HG03159 (cell line): ENCODE measurements around the gene TGM3.

ENCODE experiments used
- ATAC-seq: cut with Tn5 transposase; IDR thresholded peaks from one replicate; pipeline ENCODE4 v1.9.1; 2021; ENCODE audit warnings: mild to moderate bottlenecking, moderate library complexity; ENCODE audit not compliant: unreplicated experiment

TGM3 gene

DNA sequence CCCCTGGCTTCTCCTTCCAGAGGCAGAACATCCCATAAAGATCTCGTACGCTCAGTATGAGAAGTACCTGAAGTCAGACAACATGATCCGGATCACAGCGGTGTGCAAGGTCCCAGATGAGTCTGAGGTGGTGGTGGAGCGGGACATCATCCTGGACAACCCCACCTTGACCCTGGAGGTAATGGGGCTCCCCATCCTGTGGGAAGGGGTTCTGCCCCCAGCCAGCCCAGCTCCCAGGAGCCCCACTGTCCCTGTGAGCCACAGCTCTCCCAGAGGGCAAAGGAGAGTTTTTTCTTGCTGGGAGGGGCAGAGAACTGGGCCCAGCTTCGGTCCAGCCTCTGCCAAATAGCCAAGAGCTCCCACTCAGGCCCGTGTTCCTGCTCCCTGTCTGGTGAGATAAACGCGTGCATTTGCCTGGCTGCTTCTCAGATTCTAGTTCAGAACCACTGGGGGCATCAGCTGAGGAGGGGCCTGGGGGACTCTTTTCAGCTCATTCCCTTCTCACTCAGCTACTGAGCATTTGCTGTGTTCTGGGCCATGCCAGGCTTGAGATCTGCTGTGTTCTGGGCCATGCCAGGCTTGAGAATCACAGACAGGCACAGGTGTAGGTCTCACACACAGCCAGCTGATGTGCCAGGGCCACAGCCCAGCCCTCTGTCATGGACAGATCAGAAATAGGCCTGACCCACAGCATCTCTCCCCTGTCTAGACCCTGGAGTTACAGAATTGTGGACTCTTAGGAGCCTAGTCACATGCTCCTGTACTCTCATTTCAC is 39.5 kb downstream of the TGM3 start:
- ATAC-seq: no peak

DNA sequence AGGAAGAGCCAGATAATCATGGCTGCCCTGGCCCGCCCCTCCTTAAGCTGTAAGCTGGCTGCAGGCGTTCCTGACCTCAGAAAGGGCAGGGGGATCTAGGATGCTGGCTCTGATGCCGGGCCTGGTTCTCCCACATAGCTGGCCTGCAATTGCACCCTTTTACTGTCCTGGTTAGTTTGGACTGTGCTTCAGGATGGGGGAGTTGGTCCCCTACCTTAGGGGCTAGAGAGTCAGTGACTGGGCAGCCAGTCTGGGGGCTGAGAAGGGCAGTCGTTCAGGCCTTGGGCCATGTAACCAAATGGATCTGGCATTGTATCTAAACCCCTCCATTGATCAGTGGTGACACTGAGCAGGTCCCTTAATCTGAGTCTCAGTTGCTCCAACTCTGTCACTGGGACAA is 40.7 kb downstream of the TGM3 start:
- ATAC-seq: no peak

DNA sequence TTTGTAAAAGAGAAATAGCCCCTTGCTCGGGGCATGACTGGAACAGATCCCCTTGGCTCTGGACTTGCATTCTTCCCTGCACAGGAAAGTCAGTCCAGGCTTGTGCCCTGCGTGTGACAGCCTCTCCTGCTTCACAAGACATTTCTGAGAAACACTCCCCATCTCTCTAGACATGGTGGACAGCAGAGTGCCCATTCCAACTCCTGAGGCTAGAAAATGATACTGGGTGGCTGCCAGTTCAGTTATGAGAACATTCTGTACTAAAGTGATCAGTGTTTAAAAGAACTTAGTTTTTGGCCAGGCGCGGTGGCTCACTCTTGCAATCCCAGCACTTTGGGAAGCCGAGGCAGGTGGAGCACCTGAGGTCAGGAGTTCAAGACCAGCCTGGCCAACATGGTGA is 41.3 kb downstream of the TGM3 start:
- no peak for ATAC-seq

DNA sequence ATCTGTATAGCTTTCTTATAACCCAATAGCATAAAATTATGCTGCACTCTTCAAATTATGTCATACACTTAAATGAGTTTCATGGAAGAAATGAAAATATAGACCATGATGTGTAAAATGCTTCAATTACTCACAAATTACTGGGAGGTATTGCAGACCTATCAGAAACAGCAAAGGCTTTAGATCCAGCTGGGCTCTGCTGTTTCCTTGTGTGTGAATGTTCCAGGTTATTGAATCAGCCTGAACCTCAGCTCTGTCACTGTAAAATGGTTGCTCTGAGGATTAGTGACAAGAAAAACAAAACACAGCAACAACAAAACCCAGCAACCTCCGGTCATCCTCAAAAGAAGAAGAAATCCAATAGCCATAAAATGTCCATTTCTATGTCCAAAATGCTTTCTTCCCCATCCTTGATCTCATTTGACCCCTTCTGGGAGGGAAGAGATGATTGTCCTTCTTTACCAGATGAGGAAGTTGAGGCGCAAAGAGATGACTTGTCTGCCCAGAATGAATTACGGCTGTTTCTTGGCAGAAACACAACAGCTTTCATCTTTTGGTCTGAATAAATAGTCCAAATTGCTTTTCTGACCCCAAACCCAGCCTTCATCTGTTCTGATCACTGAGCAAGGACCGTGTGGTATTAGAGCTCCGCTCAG is 42.7 kb downstream of the TGM3 start:
- no peak for ATAC-seq

DNA sequence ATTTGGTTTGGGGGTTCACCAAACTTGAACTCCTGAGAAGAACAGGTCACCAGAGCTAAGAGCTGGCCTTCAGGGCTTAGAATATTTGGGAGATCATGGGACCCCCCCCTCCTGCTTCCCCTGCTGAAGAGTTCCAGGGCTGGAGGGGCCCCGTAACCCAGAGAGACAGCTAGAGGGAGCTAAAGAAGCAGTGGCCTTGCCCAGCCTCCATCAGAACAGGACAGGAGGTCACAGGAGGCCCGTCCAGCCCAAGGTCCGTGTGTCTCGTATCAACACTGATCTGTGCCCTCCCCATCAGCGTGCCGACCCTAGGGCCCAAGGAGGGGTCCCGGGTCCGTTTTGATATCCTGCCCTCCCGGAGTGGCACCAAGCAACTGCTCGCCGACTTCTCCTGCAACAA is 44.3 kb downstream of the TGM3 start:
- no peak for ATAC-seq

DNA sequence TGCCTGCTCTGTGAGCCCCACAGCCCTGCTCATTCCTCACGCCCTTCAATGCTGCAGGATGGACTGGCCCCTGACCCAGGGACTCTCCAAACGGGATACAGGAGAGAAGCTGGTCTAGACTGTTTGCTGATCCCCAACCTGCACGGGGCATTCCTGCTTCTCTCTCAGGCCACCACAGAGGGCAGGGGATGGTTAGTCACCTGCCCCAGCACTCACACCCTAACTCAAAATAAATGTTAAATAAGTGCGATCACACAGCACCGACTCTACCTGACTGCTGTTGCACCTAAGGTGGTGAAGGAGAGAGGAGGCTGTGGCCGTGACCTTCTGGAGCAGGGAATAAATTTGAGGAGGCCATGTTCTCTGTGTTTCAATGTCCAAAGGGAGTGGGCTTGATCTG is 45.0 kb downstream of the TGM3 start:
- ATAC-seq: no peak

DNA sequence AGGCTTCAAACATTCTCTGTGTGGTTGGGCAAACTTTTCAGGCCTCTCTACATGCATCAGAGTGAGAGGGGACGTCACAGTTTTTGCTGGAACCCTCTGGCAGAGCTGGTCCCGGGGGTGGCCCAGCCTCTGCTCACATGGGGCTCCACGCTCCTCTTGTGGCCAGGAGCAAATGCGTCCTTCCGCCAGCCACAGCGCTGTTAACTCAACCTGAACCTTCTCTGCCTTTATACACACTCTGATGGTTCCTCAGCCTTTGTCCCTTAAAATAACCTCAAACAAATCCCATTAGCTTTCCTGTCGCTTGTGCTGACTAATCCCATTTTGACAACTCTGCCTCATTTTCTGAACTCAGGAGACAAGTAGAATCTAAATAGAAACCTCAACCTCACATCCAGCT is 45.5 kb downstream of the TGM3 start:
- no peak for ATAC-seq

DNA sequence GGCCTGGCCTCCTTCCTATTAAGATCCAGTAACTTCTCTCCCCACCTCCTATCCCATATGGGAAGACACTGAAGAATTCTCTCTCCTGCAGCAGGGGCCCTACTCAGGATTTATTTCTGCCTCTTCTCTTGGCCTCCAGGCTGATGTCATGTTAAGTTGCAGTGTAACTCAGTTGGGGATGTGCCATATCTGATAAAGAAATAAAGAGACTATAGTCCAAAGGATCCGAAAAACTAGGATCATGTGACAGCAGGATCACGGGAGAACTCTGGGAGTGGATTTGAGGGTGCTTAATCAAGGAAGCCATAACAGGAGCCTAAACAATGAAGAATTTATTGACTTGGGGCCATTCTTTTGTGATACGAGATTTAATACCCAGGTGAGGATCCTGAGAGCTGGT is 46.4 kb downstream of the TGM3 start:
- ATAC-seq: no peak

DNA sequence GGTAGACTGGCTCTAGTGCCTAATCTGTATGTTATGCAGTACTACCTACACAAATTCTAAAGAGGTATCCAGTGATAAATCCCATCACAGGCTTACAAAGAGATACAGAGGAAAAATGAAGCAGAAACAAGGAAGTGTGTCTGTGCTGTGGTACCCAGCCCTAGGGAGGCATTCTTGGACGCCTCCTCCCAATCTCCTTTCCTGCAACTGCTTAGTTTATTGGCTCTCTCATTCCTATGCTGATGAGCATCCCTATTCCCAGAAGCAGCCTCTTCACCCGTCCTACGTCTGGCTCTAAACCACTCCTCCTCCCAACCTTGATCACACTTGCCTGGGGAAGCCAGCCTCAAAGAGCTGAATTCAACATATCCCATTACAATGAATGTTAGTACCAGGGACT is 50.4 kb downstream of the TGM3 start:
- ATAC-seq: no peak

DNA sequence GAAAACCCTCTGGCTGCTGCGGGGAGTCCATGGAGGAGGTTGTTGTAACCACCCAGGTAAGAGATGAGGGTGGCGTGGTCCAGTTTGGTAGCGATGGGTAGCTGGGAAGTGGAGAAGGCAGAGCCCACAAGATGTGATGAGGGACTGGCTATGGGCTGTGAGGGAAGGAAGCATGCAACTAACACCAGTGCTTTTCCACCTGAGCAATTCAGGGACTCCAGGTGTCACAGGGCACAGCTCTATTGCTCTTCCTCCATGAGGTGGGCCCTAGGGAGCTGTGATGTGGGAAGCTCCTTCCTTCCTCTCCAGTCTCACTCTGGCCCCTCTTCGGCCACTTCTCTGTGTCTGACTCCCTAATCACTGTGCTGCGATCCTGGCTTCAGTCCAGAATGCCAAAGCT is 52.5 kb downstream of the TGM3 start:
- no peak for ATAC-seq

DNA sequence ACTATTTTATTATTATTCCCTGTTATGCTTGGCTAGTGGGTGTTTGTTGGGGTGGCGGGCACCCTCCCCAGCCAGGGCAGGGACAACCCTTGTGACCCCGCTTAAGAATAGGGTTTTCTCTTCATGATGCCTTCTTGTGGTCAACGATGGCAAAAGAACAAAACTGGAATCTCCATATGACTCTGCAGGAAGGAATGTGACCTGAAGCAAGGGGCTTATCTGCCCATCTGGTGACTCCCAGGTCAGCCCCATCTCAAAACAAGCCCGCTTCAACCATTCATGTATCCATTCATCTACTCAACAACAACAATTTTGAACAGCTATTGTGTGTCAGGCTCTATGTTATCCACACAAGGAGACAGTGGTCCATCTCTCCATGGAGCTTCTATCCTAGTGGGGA is 54.0 kb downstream of the TGM3 start:
- ATAC-seq: no peak

DNA sequence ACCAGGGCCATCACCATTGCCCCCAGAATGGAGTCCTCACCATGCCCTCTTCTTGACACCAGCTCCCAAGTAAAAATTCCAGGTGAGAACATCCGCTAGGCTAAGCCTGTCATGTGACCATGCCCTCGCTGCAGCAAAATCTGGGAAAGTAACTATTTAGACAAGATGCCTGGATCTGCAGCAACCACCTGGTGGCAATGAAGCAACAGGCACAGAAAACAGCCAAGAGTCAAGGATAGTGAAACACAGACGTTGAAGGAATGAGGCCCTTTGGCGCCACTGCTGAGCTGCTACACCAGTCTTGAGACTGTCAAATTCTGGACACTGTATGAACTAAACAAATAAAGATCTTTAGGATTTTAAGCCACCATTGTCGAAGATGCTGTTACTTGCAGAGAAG is 54.8 kb downstream of the TGM3 start:
- ATAC-seq: no peak

DNA sequence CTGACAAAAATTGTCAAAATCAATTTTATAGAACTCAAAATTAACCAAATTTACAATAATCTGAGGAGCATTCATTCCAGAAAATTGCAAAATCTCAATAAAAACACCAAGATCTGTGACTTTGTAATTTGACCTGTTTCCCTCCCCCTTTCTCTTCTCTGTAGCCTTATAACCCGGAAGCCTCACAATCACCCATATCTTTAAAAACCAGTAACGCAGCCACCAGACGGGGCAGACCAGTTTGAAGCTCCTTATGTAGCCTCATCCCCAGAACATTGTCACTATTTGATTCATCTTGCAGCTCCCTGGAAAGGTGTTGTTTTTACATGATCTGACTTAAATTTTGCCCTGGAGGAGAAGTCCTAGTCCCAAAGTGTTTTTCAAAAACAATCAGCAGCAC is 57.4 kb downstream of the TGM3 start:
- no peak for ATAC-seq

DNA sequence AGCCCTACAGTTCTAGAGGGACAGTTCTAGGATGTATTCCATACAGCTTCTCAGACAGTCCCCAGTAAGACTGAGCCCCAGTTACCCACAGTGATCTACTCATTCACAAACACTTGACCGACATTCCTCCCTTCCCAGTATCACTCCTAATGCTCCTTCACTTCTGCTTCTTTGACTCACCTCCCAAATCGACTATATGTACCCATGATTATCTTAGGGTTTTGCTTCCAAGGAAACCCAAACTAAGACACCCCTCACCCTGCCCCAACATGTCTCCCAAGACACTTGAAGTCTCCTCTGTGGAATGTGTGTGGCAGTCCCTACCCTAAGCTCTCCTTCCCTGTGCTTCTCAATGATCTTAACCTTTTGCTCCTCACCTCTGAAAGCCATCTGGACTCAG is 61.3 kb downstream of the TGM3 start:
- no peak for ATAC-seq

DNA sequence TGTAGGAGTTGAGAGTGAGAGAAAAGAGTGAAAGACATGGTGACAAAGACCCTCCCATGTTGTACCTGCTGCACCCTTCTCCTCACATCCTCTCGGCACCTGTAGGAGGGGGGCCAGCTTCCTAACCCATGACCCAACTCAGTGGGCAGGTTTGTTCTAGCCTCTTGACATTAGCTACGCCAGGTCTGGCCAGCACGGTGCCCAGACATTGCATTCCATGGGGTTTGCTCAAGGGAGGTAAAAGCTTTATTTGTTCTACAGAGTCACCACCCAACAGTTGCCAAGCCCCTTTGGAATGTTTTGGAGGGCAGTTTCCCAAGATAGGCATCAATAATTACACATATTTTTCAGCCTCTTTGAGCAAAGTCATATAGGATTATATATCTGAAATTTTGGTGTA is 62.2 kb downstream of the TGM3 start:
- no peak for ATAC-seq

DNA sequence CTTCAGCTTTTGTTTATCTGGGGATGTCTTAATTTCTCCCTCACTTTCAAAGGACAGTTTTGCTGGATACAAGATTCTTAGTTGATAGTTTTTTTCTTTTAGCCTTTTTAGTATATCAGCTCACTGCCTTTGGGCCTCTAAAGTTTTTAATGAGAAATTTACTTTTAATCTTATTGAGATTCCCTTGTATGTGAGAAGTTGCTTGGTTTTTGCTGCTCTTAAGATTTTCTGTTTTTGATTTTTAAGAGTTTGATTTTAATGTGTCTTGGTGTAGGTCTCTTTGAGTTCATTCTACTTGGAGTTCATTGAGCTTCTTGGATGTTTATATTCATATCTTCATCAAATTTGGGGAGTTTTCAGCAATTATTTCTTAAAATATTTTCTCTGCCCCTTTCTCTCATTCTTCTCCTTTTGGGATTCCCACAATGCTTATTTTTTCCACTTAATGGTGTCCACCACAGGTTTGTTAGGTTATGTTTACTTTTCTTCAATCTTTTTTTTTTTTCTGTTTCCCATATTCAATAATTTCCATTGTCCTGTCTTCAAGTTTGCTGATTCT is 65.3 kb downstream of the TGM3 start:
- no peak for ATAC-seq

DNA sequence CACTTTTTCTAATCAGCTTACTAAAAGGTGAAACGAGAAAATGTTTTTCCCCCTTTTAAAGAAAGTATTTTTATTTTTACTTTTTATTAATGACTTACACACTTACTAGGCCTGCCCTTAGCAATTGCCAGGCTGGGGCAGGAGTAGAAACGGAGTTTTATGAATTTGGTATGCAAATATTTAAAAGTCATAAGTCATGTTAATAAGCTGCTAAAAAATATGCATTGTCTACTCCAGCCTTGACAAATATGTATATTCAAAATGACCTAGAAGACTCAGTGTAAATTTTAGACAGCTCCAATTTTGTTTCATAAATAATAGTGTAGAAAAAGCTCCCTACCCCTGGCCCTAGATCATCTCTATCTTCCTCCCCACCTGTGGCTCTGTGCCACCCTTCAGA is 67.4 kb downstream of the TGM3 start:
- ATAC-seq: no peak

DNA sequence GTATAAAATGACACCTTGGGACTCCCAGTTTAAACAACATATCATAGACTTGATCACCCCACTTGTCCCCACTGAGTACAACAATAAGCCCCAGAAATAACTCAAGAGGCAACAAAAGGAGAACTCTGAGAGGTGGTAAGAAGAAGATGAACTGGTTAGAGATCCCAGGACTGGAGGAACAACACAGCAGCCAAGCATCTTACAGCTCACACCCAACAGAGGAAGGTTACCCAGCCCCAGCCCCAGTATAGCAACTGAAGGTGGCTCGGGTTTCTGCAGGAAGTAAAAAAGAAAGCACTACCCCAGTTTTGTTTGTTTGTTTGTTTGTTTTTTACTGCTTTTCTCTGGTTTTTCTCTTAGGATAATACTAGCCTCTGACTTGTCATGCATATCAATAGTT is 67.8 kb downstream of the TGM3 start:
- ATAC-seq: no peak

DNA sequence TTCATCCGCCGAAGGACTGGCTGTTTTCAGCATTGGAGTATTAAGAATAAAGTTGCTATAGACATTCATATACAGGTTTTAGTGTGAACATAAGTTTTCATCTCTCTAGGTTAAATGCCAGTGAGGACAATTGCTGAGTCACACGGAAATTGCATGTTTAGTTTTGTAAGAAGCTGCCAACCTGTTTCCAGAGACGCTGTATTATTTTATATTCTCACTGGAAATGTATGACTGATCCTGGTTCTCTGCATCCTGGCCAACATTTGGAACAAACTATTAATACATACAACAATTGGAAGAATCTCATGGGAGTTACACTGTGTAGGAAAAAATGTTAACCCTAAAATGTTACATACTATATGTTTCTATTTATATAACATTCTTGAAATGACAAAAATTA is 68.2 kb downstream of the TGM3 start:
- no peak for ATAC-seq

DNA sequence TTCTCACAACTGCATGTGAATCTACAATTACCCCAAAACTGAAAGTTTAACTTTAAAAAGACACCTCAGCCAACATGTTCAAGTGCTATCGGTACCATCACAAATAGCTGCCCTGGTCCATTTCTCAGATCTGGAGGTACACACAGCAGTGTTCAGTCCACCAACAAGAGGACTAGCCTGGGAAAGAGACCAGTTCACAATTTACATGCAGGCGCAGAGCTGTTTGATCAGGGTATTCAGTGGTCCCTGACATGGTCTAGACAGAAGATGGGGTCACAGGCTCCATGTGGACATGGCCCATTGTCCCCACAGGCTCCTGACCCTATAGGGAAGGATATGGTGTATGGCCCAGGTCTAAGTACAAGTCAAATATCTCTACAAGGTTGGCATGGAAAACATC is 69.3 kb downstream of the TGM3 start:
- ATAC-seq: no peak

DNA sequence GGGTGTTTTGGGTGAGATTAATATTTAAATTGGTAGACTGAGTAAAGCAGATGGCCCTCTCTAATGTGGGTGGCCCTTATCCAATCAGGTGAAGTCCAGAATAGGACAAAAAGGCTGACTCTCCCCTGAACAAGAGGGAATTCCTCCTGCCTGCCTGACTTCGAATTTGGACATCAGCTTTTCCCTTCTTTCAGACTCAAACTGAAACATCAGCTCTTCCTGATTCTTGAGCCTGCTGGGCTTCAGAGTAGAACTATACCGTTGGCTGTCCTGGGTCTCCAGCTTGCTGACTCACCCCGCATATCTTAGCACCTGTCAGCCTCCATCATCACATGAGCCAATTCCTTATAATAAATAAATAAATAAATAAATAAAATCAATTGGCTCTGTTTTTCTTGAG is 69.9 kb downstream of the TGM3 start:
- no peak for ATAC-seq

DNA sequence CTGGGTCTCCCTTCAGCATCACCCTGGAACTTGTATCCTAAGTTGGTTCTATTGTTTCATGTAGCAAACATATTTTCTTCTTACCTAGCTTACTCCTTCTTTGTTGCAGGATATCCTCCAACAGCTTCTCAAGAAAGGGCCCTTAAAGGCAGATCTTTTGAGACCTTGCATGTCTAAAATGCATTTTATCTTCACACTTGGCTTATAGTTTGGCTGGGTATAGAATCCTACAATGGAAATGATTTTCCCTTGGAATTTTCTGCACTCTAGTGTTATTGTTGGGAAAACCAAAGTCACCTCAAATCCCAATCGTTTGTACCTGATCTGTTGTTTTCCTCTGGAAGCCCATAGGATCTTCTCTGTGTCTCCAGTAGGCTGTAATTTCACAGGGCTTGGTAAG is 72.8 kb downstream of the TGM3 start:
- no peak for ATAC-seq

DNA sequence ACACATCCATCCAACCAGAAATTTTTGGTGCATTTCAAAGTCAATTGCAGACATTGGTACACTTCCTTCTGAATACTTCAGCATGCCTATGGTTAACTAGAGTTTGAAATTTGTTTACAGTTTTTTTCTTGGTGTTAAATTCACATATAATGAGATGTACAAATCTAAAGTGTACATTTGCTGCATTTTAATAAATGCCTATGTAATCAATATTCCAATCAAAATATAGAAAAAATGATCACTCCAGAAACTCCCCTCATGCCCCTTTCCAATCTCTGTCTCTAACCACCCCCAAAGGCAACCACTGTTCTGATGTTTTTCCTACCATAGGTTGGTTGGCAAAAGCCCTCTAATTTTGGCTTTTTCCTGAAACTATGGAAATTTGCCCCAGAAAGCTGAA is 77.3 kb downstream of the TGM3 start:
- ATAC-seq: no peak
